Coronary artery (tissue), 2 donors: Measurements from ENCODE around the gene XPR1.

Experiments used
- DNase-seq: peaks from one replicate; pipeline ENCODE4 v3.0.0-alpha.2; 2017; ENCODE audit warnings: low spot score
- H3K27ac ChIP-seq, 2 donors: fragments of 200-600 bp; sonication (generic); one replicate each; pipeline ENCODE4 v1.5.1; 2016 to 2019
- H3K4me3 ChIP-seq: fragments of 200-600 bp; sonication (generic); 2 replicates; pipeline ENCODE4 v1.5.1; 2016; ENCODE audit warnings: mild to moderate bottlenecking, moderate library complexity
- CTCF ChIP-seq: fragments of 200-600 bp; sonication (generic); IDR thresholded peaks from one replicate; pipeline ENCODE4 v1.5.1; 2019; ENCODE audit warnings: antibody characterized with exemption

The XPR1 gene

GRCh38 chr1:180899262-180899661 is 267.4 kb downstream of the XPR1 start:
- no peak overlapping the region for H3K4me3 ChIP-seq
- no peak overlapping the region for H3K27ac ChIP-seq
- no peak for DNase-seq
- TF ChIP-seq CTCF, result no peak

GRCh38 chr1:180901076-180901990 is 269.5 kb downstream of the XPR1 start:
- Histone ChIP-seq H3K4me3 (no peak overlapping the region), H3K27ac (no peak overlapping the region)
- no peak for DNase-seq
- TF ChIP-seq CTCF, result no peak

- TF ChIP-seq CTCF, result no peak
- no peak for DNase-seq
- Histone ChIP-seq H3K4me3 (no peak overlapping the region), H3K27ac (no peak overlapping the region)
These were observed 270.7 kb downstream of the XPR1 start for GRCh38 chr1:180902541-180902940.

- Histone ChIP-seq H3K27ac (no peak overlapping the region), H3K4me3 (no peak overlapping the region)
- no peak for DNase-seq
- no peak for TF ChIP-seq CTCF
These were observed 274.1 kb downstream of the XPR1 start for GRCh38 chr1:180905927-180906326.

GRCh38 chr1:180906511-180906910 is 274.7 kb downstream of the XPR1 start:
- no peak for TF ChIP-seq CTCF
- no peak overlapping the region for H3K27ac ChIP-seq
- DNase-seq, result no peak
- H3K4me3 ChIP-seq, result no peak overlapping the region

- no peak for DNase-seq
- no peak for TF ChIP-seq CTCF
These were observed 275.7 kb downstream of the XPR1 start for GRCh38 chr1:180907313-180908055.

More at GRCh38 chr1:180907313-180908055, 275.7 kb downstream of the XPR1 start:
- Histone ChIP-seq H3K4me3 (no peak overlapping the region), H3K27ac (no peak overlapping the region)
